K562 (cell line): ENCODE measurements around the gene CDHR2. TPM values are rescaled to one million over a fixed set of nuclear protein-coding genes. Genes with fewer than 3 reads are reported as not detected.
A peak's percentile ranks its signal among the peaks of the same experiment; 100 is the strongest.

Experiments
- ARID4B ChIP-seq: sonication (generic); formaldehyde crosslinking; IDR thresholded peaks from 2 replicates; pipeline ENCODE4 v1.8.0; 2022; ENCODE audit warnings: mild to moderate bottlenecking, missing genetic modification reagents
- E2F3 ChIP-seq: fragments of 250-450 bp; sonication (Bioruptor Pico); IDR thresholded peaks from 2 replicates; pipeline ENCODE4 v1.4.0; 2020; ENCODE audit warnings: mild to moderate bottlenecking
- ESRRA ChIP-seq: fragments of 450-650 bp; IDR thresholded peaks from 2 replicates; pipeline ENCODE4 v1.6.1; 2014; ENCODE audit warnings: low read depth, mild to moderate bottlenecking, moderate library complexity, borderline replicate concordance
- FOXK1 ChIP-seq: sonication (generic); formaldehyde crosslinking; IDR thresholded peaks from 2 replicates; pipeline ENCODE4 v1.8.0; 2022; ENCODE audit warnings: missing genetic modification reagents, mild to moderate bottlenecking, borderline replicate concordance
- GATAD2B ChIP-seq: fragments of 450-650 bp; IDR thresholded peaks from 2 replicates; pipeline ENCODE4 v1.6.1; 2017; ENCODE audit warnings: mild to moderate bottlenecking, borderline replicate concordance
- L3MBTL2 ChIP-seq: fragments of 450-650 bp; IDR thresholded peaks from 2 replicates; pipeline ENCODE4 v1.6.1; 2016; ENCODE audit warnings: mild to moderate bottlenecking, moderate library complexity
- SAP30 ChIP-seq: fragments of 200-600 bp; sonication (generic); IDR thresholded peaks from 2 replicates; pipeline ENCODE4 v1.6.1; 2012; ENCODE audit warnings: borderline replicate concordance, low read depth, mild to moderate bottlenecking, moderate library complexity, low read length, control low read depth, inconsistent platforms; ENCODE audit not compliant: insufficient read depth, poor library complexity, severe bottlenecking
- SMAD4 ChIP-seq: fragments of 250-450 bp; sonication (Bioruptor Pico); conservative IDR thresholded peaks from 2 replicates; pipeline ENCODE4 v1.8.0; 2021; ENCODE audit warnings: inconsistent platforms, mild to moderate bottlenecking, moderate library complexity
- THAP12 ChIP-seq: fragments of 250-450 bp; sonication (Bioruptor Pico); IDR thresholded peaks from 2 replicates; pipeline ENCODE4 v1.9.0; 2021; ENCODE audit warnings: mild to moderate bottlenecking, inconsistent platforms
- TOE1 ChIP-seq, 2 experiments: fragments of 450-650 bp in 1 of 2; sonication (generic) in 1 of 2; formaldehyde crosslinking in 1 of 2; IDR thresholded peaks; 2 replicates each; pipeline versions ENCODE4 v1.7.1 to v1.8.0; 2016 to 2022; ENCODE audit warnings: borderline replicate concordance in 2 of 2, mild to moderate bottlenecking in 2 of 2, antibody characterized with exemption in 1 of 2, inconsistent platforms in 1 of 2, low read depth in 1 of 2, missing genetic modification reagents in 1 of 2, moderate library complexity in 1 of 2
- polyA plus RNA-seq, 8 experiments: library from polyadenylated mRNA; depleted of rRNA in 4 of 8; stranded (reverse) in 5 of 8; unstranded in 3 of 8; fragments of >200 nt; fragmentation: Nextera tagmentation in 2 of 8; fragmentation: Illumina TruSeq in 1 of 8; extraction: Ambion mirVana in 2 of 8; extraction: Trizol in 1 of 8; gene quantifications; 2 replicates each; pipeline versions ENCODE4 v1.2.1 to v1.2.3, GENCODE V29; 2011 to 2014; ENCODE audit warnings: inconsistent platforms in 1 of 8, missing spikeins in 1 of 8
- total RNA-seq, 7 experiments: library from RNA; depleted of rRNA in 6 of 7; stranded (reverse); fragments of >200 nt in 6 of 7; fragmentation: Illumina TruSeq in 2 of 7; extraction: Trizol in 2 of 7; gene quantifications; 2 replicates each; pipeline versions ENCODE4 v1.2.1 to v1.2.3, GENCODE V29; 2011 to 2021; ENCODE audit warnings: low replicate concordance in 1 of 7

The CDHR2 gene
- total and polyA plus RNA-seq, 9 of the 15 experiments (the other 6 are each of a cell fraction or from before 2014, with no cell fraction given) = 0.01 to 0.62 (median 0.09) TPM; not detected in 2

DNA sequence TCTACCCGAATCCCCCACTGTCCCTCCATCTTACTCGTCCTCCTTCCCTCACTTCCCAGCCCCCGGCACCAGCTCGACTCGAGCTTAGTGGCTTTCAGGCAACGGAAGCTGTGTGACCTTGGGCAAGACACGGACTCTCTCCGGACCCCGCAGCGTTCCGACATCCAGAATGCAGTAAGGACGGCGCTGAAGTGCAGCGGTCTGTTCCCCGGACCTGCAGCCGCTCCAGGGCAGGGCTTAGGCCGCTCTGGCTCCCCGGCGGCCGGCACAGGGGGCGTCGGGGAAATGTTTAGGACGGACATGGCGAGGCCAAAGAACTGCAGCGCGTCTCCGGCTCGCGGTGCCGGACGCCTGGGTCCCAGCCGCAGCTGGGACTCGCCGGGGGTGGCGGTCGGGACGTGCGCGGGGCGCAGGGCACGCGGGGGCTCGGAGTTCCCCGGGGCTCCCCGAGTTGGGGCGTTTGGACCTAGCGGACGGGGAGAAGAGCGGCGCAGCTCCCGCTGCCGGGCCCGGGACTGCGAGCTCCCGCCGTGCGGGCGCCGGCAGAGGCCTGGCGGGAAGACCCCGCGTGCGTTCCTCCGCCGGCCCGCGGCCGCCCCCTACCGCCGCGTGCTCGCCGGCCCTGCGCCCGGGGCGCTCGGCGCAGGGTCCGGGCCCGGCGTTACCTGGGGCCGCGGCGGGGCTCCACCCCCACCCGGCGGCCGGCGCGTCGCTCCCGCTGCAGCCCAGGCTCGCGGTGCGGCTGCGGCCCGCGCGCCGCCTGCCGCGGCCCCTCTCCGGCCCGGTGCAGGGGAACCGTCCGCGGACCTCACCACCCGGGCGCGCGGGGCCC lies 6.3 kb upstream of the CDHR2 start (continued):
- peak; percentile 39 for TF ChIP-seq ARID4B (CRISPR knock-in tag)
- TF ChIP-seq ESRRA = peak; percentile 68
- peak; percentile 67 for TF ChIP-seq SMAD4 (CRISPR knock-in tag)
- peak; percentile 43; the same call in 1 of the 2 replicates for TF ChIP-seq TOE1 (IDR thresholded peaks at IDR 0.05; ENCODE audit: borderline replicate concordance)
- no peak for TF ChIP-seq TOE1 (CRISPR knock-in tag; IDR thresholded peaks at IDR 0.05; ENCODE audit: borderline replicate concordance, low read depth)
- peak; percentile 37; the same call in 1 of the 2 replicates for TF ChIP-seq THAP12 (CRISPR knock-in tag)
- 0 out of 2 replicates have a peak, but pooled peaks have one; percentile 18 for TF ChIP-seq L3MBTL2
- peak; percentile 67 for TF ChIP-seq SAP30
- no peak for TF ChIP-seq FOXK1 (CRISPR knock-in tag)
- 0 out of 2 replicates have a peak, but pooled peaks have one; percentile 43 for TF ChIP-seq E2F3 (CRISPR knock-in tag)
- 0 out of 2 replicates have a peak, but pooled peaks have one; percentile 81 for TF ChIP-seq GATAD2B
